Osteoblast (primary cell): ENCODE results near the gene CD2. TPM values are rescaled to one million over a fixed set of nuclear protein-coding genes. Genes with fewer than 3 reads are reported as not detected.

Source experiments
- DNase-seq: peaks from one replicate; pipeline ENCODE4 v3.0.0; 2011; ENCODE audit warnings: low spot score, mixed read lengths; ENCODE audit not compliant: insufficient read length; ENCODE audit errors: missing footprints
- H2AFZ ChIP-seq: 2 replicates; pipeline ENCODE4 v1.6.0; 2011; ENCODE audit warnings: mild to moderate bottlenecking, low read length
- H3K27ac ChIP-seq: 2 replicates; pipeline ENCODE4 v1.5.1; 2011; ENCODE audit warnings: mild to moderate bottlenecking, low read depth, low read length, moderate library complexity
- H3K27me3 ChIP-seq: 2 replicates; pipeline ENCODE4 v1.6.0; 2012; ENCODE audit warnings: mild to moderate bottlenecking, control low read depth, inconsistent platforms, low read length, moderate library complexity; ENCODE audit not compliant: insufficient read depth
- H3K36me3 ChIP-seq: 2 replicates; pipeline ENCODE4 v1.5.1; 2011; ENCODE audit warnings: mild to moderate bottlenecking, low read length, control low read depth, moderate library complexity; ENCODE audit not compliant: insufficient read depth
- H3K4me1 ChIP-seq: 2 replicates; pipeline ENCODE4 v1.5.1; 2011; ENCODE audit warnings: mild to moderate bottlenecking, low read length, control low read depth, moderate library complexity; ENCODE audit not compliant: insufficient read depth
- H3K4me2 ChIP-seq: 2 replicates; pipeline ENCODE4 v1.6.0; 2011; ENCODE audit warnings: mild to moderate bottlenecking, low read length; ENCODE audit not compliant: insufficient read depth
- H3K4me3 ChIP-seq: fragments of 200-600 bp; sonication (generic); 3 replicates; pipeline ENCODE4 v1.5.1; 2012; ENCODE audit warnings: mild to moderate bottlenecking, low read length, inconsistent platforms; ENCODE audit not compliant: insufficient read depth
- H3K79me2 ChIP-seq: 2 replicates; pipeline ENCODE4 v1.6.0; 2012; ENCODE audit warnings: mild to moderate bottlenecking, low read length, control low read depth, inconsistent platforms; ENCODE audit not compliant: insufficient read depth
- H3K9me3 ChIP-seq: 2 replicates; pipeline ENCODE4 v1.5.1; 2011; ENCODE audit warnings: low read depth, low read length, control low read depth
- H4K20me1 ChIP-seq: 2 replicates; pipeline ENCODE4 v1.6.0; 2012; ENCODE audit warnings: mild to moderate bottlenecking, low read length, control low read depth; ENCODE audit not compliant: insufficient read depth
- total RNA-seq: library from RNA; depleted of rRNA; stranded (reverse); fragments of >200 nt; gene quantifications from 2 replicates; pipeline ENCODE4 v1.2.3, GENCODE V29; 2012
- TF ChIP-seq, protein P1 (sequence below): IDR thresholded peaks from 2 replicates; pipeline ENCODE4 v1.5.1; 2011; ENCODE audit warnings: mild to moderate bottlenecking, low read depth, low read length, moderate library complexity; ENCODE audit errors: extremely low read depth

CD2 gene
- total RNA-seq, 1 donor: not detected

DNA sequence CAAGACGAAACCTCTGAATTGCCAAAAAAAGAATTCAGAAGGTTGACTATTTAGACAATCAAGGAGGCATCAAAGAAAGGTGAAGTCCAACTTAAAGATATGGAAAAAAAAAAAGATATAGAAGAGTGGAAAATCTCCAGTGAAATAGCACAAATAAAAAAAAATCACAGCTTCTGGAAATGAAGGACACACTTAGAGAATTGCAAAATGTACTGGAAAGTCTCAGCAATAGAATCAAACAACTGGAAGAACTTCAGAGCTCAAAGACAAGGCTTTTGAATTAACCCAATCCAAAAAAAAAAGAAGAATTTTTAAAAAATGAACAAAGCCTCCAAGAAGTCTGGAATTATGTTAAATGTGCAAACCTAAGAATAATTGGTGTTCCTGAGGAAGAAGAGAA lies 31.8 kb downstream of the CD2 start:
- TF ChIP-seq, protein P1, sequence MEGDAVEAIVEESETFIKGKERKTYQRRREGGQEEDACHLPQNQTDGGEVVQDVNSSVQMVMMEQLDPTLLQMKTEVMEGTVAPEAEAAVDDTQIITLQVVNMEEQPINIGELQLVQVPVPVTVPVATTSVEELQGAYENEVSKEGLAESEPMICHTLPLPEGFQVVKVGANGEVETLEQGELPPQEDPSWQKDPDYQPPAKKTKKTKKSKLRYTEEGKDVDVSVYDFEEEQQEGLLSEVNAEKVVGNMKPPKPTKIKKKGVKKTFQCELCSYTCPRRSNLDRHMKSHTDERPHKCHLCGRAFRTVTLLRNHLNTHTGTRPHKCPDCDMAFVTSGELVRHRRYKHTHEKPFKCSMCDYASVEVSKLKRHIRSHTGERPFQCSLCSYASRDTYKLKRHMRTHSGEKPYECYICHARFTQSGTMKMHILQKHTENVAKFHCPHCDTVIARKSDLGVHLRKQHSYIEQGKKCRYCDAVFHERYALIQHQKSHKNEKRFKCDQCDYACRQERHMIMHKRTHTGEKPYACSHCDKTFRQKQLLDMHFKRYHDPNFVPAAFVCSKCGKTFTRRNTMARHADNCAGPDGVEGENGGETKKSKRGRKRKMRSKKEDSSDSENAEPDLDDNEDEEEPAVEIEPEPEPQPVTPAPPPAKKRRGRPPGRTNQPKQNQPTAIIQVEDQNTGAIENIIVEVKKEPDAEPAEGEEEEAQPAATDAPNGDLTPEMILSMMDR: no peak
- Histone ChIP-seq H4K20me1 (no peaks in the 10 kb centered on the region), H3K4me1 (no peaks in the 10 kb centered on the region), H3K27me3 (peaks cover 3% of the 10 kb centered on the region), H3K36me3 (no peaks in the 10 kb centered on the region), H3K4me2 (no peak overlapping the region), H2AFZ (no peak overlapping the region), H3K4me3 (no peak overlapping the region), H3K9me3 (no peaks in the 10 kb centered on the region), H3K79me2 (no peaks in the 10 kb centered on the region), H3K27ac (no peak overlapping the region)
- no peak for DNase-seq

DNA sequence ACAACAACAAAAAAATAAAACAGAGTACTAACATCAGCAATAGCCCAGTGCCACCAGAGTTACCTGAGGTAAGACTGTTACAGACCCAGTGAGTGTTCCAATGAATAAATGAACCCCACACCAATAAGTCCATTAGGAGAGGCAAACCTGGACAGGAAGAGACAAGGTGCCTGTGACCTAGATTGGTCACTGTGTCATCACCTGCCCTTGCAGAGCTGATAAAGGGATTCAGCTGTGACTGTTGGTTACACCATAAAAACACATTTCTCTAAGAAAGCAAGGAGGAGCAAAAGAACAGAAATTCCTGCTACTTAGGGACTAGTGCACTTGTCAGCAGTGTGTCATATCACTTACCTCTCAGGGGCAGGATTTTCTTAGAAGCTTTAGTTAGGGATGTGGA lies 37.5 kb downstream of the CD2 start:
- Histone ChIP-seq H3K4me3 (no peak overlapping the region), H3K27ac (no peak overlapping the region), H3K27me3 (no peaks in the 10 kb centered on the region), H3K9me3 (no peaks in the 10 kb centered on the region), H3K4me1 (no peaks in the 10 kb centered on the region), H3K79me2 (no peaks in the 10 kb centered on the region), H2AFZ (no peak overlapping the region), H3K36me3 (no peaks in the 10 kb centered on the region), H3K4me2 (no peak overlapping the region), H4K20me1 (no peaks in the 10 kb centered on the region)
- TF ChIP-seq, protein P1: no peak
- DNase-seq: no peak

DNA sequence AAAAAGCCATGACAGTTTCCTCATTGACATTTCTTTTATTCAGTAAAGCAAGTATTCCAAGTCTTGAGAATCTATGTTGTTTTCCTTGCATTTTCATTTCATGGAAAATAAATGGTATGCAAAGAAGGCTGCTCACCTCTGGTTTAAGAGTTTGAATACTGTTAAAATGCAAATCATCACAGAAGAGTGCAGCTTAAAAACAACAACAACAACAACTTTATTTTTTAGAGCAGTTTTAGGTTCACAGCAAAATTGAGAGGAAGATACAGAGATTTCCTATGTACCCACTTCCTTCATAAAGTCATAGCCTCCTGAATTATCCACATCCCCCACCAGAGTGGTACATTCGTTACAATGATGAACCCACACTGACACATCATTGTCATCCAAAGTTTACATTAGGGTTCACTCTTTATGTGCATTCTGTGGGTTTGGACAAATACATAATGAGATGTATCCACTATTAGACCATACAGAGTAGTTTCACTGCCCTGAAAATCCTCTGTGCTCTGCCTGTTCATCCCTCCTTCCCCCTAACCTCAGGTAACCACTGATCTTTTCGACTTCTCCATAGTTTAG lies 39.2 kb downstream of the CD2 start:
- no peak overlapping the region for H2AFZ ChIP-seq
- no peak overlapping the region for H3K27ac ChIP-seq
- no peaks in the 10 kb centered on the region for H3K9me3 ChIP-seq
- no peak for DNase-seq
- TF ChIP-seq, protein P1: no peak
- H3K27me3 ChIP-seq: no peaks in the 10 kb centered on the region
- H3K4me3 ChIP-seq: no peak overlapping the region
- no peaks in the 10 kb centered on the region for H4K20me1 ChIP-seq
- no peak overlapping the region for H3K4me2 ChIP-seq
- no peaks in the 10 kb centered on the region for H3K36me3 ChIP-seq
- H3K79me2 ChIP-seq: no peaks in the 10 kb centered on the region
- no peaks in the 10 kb centered on the region for H3K4me1 ChIP-seq

DNA sequence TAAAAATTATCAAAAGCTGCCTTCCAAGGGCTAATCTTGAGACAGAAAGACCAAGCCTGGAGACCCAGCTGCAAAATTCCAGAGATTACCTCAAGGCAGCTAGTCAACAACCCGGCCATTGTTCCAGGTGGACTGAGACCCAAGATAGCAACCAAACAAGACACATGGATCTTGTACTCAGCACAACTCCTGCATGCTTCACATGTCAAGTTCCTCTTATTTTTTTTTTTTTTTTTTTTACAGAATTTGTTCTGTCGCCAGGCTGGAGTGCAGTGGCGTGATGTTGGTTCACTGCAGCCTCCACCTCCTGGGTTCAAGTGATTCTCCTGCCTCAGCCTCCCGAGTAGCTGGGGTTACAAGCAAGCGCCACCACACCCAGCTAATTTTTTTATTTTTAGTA lies 40.1 kb downstream of the CD2 start:
- no peak overlapping the region for H2AFZ ChIP-seq
- no peak overlapping the region for H3K27ac ChIP-seq
- H3K4me1 ChIP-seq: no peaks in the 10 kb centered on the region
- H3K4me3 ChIP-seq: no peak overlapping the region
- H4K20me1 ChIP-seq: no peaks in the 10 kb centered on the region
- no peaks in the 10 kb centered on the region for H3K27me3 ChIP-seq
- H3K4me2 ChIP-seq: no peak overlapping the region
- H3K79me2 ChIP-seq: no peaks in the 10 kb centered on the region
- TF ChIP-seq, protein P1: no peak
- no peak for DNase-seq
- H3K9me3 ChIP-seq: no peaks in the 10 kb centered on the region
- no peaks in the 10 kb centered on the region for H3K36me3 ChIP-seq
